ENCODE results near the gene SCN3A. TPM values are rescaled to one million over a fixed set of nuclear protein-coding genes. Genes with fewer than 3 reads are reported as not detected.

Gene SCN3A
- polyA plus RNA-seq, 1 donor from 2014 or later, result 161 TPM

- no peak overlapping the region for H3K4me2 ChIP-seq (ENCODE audit: low read length)
- no peaks in the 10 kb centered on the region for H3K9me3 ChIP-seq (ENCODE audit: low read length)
- no peaks in the 10 kb centered on the region for H3K9me2 ChIP-seq (ENCODE audit: insufficient read depth, low read length)
- H3K27me3 ChIP-seq (ENCODE audit: insufficient read depth, low read depth, low read length), result no peaks in the 10 kb centered on the region
- H3K9ac ChIP-seq (ENCODE audit: low read length), result no peak overlapping the region
- H3K4me3 ChIP-seq (ENCODE audit: low read length), result no peak overlapping the region
- H2AFZ ChIP-seq (ENCODE audit: low read depth, low read length), result no peak overlapping the region
- no peaks in the 10 kb centered on the region for H4K20me1 ChIP-seq (ENCODE audit: insufficient read depth)
- no peaks in the 10 kb centered on the region for H3K36me3 ChIP-seq (ENCODE audit: insufficient read depth, low read length)
- H3K79me2 ChIP-seq (replicated peaks; ENCODE audit: insufficient read depth, low read length), result no peaks in the 10 kb centered on the region
- no peak overlapping the region for H3K27ac ChIP-seq (ENCODE audit: low read length)
- TF ChIP-seq RAD21 (conservative IDR thresholded peaks at IDR 0.05) (no peak), TAF1 (IDR thresholded peaks at IDR 0.05; ENCODE audit: low read depth) (no peak), SMC3 (conservative IDR thresholded peaks at IDR 0.05; ENCODE audit: poor library complexity) (no peak)
- no peaks in the 10 kb centered on the region for H3F3A ChIP-seq (ENCODE audit: insufficient read depth, low read length, poor library complexity, severe bottlenecking)
These were observed 23.7 kb upstream of the SCN3A start for GRCh38 chr2:165227571-165227970.

- Histone ChIP-seq H3F3A (ENCODE audit: insufficient read depth, low read length, poor library complexity, severe bottlenecking) (no peaks in the 10 kb centered on the region), H3K9me2 (ENCODE audit: insufficient read depth, low read length) (no peaks in the 10 kb centered on the region), H3K36me3 (ENCODE audit: insufficient read depth, low read length) (no peaks in the 10 kb centered on the region), H2AFZ (ENCODE audit: low read depth, low read length) (no peak overlapping the region), H3K9me3 (ENCODE audit: low read length) (no peaks in the 10 kb centered on the region), H3K79me2 (replicated peaks; ENCODE audit: insufficient read depth, low read length) (no peaks in the 10 kb centered on the region), H4K20me1 (ENCODE audit: insufficient read depth) (no peaks in the 10 kb centered on the region), H3K4me2 (ENCODE audit: low read length) (no peak overlapping the region), H3K27ac (ENCODE audit: low read length) (no peak overlapping the region), H3K9ac (ENCODE audit: low read length) (no peak overlapping the region), H3K4me3 (ENCODE audit: low read length) (no peak overlapping the region), H3K27me3 (ENCODE audit: insufficient read depth, low read depth, low read length) (no peaks in the 10 kb centered on the region)
- TF ChIP-seq POLR2AphosphoS5 (IDR thresholded peaks at IDR 0.05), result no peak
- no peak for TF ChIP-seq MXI1 (conservative IDR thresholded peaks at IDR 0.05; ENCODE audit: poor library complexity, severe bottlenecking)
- no peak for TF ChIP-seq EP300 (conservative IDR thresholded peaks at IDR 0.05; ENCODE audit: poor library complexity, severe bottlenecking)
- no peak for TF ChIP-seq EZH2 (IDR thresholded peaks at IDR 0.05; ENCODE audit: borderline replicate concordance, insufficient read depth, low read length, poor library complexity, severe bottlenecking)
- no peak for TF ChIP-seq CTCF (IDR thresholded peaks at IDR 0.05; ENCODE audit: poor library complexity, severe bottlenecking)
These were observed 21.1 kb upstream of the SCN3A start for GRCh38 chr2:165224941-165225340.

- no peak overlapping the region for H3K4me2 ChIP-seq (ENCODE audit: low read length)
- H3K27ac ChIP-seq (ENCODE audit: low read length), result no peak overlapping the region
These were observed 15.6 kb upstream of the SCN3A start for GRCh38 chr2:165219481-165219880.

More at GRCh38 chr2:165219481-165219880, 15.6 kb upstream of the SCN3A start:
- Histone ChIP-seq H4K20me1 (ENCODE audit: insufficient read depth) (no peaks in the 10 kb centered on the region), H3K9me3 (ENCODE audit: low read length) (no peaks in the 10 kb centered on the region), H3K9me2 (ENCODE audit: insufficient read depth, low read length) (no peaks in the 10 kb centered on the region), H2AFZ (ENCODE audit: low read depth, low read length) (no peak overlapping the region), H3K27me3 (ENCODE audit: insufficient read depth, low read depth, low read length) (no peaks in the 10 kb centered on the region), H3F3A (ENCODE audit: insufficient read depth, low read length, poor library complexity, severe bottlenecking) (no peaks in the 10 kb centered on the region), H3K36me3 (ENCODE audit: insufficient read depth, low read length) (no peaks in the 10 kb centered on the region), H3K79me2 (replicated peaks; ENCODE audit: insufficient read depth, low read length) (no peaks in the 10 kb centered on the region), H3K4me3 (ENCODE audit: low read length) (no peak overlapping the region), H3K9ac (ENCODE audit: low read length) (no peak overlapping the region)
- TF ChIP-seq EZH2 (IDR thresholded peaks at IDR 0.05; ENCODE audit: borderline replicate concordance, insufficient read depth, low read length, poor library complexity, severe bottlenecking) (no peak), REST (IDR thresholded peaks at IDR 0.05; ENCODE audit: borderline replicate concordance) (peak; percentile 26)

Data from neural cell (in vitro differentiated cells).